K562 (cell line): Measurements from ENCODE around the gene ARAP1. TPM values are rescaled to one million over a fixed set of nuclear protein-coding genes. Genes with fewer than 3 reads are reported as not detected.

ENCODE experiments used
- CREB1 ChIP-seq, 2 experiments: sonication (generic) in 1 of 2; formaldehyde crosslinking in 1 of 2; IDR thresholded peaks; 2 replicates each; pipeline versions ENCODE4 v1.6.1 to v1.8.0; 2012 to 2022; ENCODE audit warnings: inconsistent platforms in 1 of 2, mild to moderate bottlenecking in 1 of 2, missing genetic modification reagents in 1 of 2, moderate library complexity in 1 of 2
- RAD21 ChIP-seq, 2 experiments: fragments of 250-450 bp in 1 of 2; fragments of 450-650 bp in 1 of 2; sonication (Bioruptor Pico) in 1 of 2; formaldehyde crosslinking in 1 of 2; IDR thresholded peaks in 1 of 2; conservative IDR thresholded peaks in 1 of 2; 2 replicates each; pipeline versions ENCODE4 v1.4.0 to v1.8.0; 2020 to 2022; ENCODE audit warnings: mild to moderate bottlenecking in 2 of 2, moderate library complexity in 1 of 2
- RCOR1 ChIP-seq, 2 experiments: IDR thresholded peaks; 2 replicates each; pipeline ENCODE4 v1.6.1; 2012; ENCODE audit warnings: low read depth in 2 of 2, low read length in 2 of 2, borderline replicate concordance in 1 of 2, improper control_type of control experiment in 1 of 2
- SMAD2 ChIP-seq: fragments of 150-350 bp; IDR thresholded peaks from 2 replicates; pipeline ENCODE4 v1.6.1; 2014; ENCODE audit warnings: low read depth, mild to moderate bottlenecking, low read length
- SMC3 ChIP-seq: conservative IDR thresholded peaks from 2 replicates; pipeline ENCODE4 v1.6.1; 2011; ENCODE audit warnings: low read depth, low read length, improper control_type of control experiment; ENCODE audit not compliant: insufficient read depth
- STAG1 ChIP-seq: sonication (generic); formaldehyde crosslinking; IDR thresholded peaks from 2 replicates; pipeline ENCODE4 v1.5.0; 2020; ENCODE audit warnings: missing genetic modification reagents, borderline replicate concordance
- ZBTB7A ChIP-seq: IDR thresholded peaks from 2 replicates; pipeline ENCODE4 v1.6.1; 2011; ENCODE audit warnings: low read depth, mild to moderate bottlenecking, low read length, moderate library complexity, borderline replicate concordance; ENCODE audit not compliant: control insufficient read depth
- ZKSCAN3 ChIP-seq: fragments of 250-450 bp; sonication (Bioruptor Pico); IDR thresholded peaks from 2 replicates; pipeline ENCODE4 v1.4.0; 2020
- ZNF175 ChIP-seq: fragments of 200-800 bp; sonication (Bioruptor generic); IDR thresholded peaks from 2 replicates; pipeline ENCODE4 v1.6.1; 2016; ENCODE audit warnings: low read depth, mild to moderate bottlenecking, missing genetic modification characterization, missing compliant biosample characterization
- ZNF316 ChIP-seq: fragments of 450-650 bp; IDR thresholded peaks from 2 replicates; pipeline ENCODE4 v1.6.1; 2016
- polyA plus RNA-seq, 8 experiments: library from polyadenylated mRNA; depleted of rRNA in 4 of 8; stranded (reverse) in 5 of 8; unstranded in 3 of 8; fragments of >200 nt; fragmentation: Nextera tagmentation in 2 of 8; fragmentation: Illumina TruSeq in 1 of 8; extraction: Ambion mirVana in 2 of 8; extraction: Trizol in 1 of 8; gene quantifications; 2 replicates each; pipeline versions ENCODE4 v1.2.1 to v1.2.3, GENCODE V29; 2011 to 2014; ENCODE audit warnings: inconsistent platforms in 1 of 8, missing spikeins in 1 of 8
- total RNA-seq, 7 experiments: library from RNA; depleted of rRNA in 6 of 7; stranded (reverse); fragments of >200 nt in 6 of 7; fragmentation: Illumina TruSeq in 2 of 7; extraction: Trizol in 2 of 7; gene quantifications; 2 replicates each; pipeline versions ENCODE4 v1.2.1 to v1.2.3, GENCODE V29; 2011 to 2021; ENCODE audit warnings: low replicate concordance in 1 of 7
- TF ChIP-seq, protein P1 (sequence below): fragments of 450-650 bp; IDR thresholded peaks from 2 replicates; pipeline ENCODE4 v1.6.1; 2016; ENCODE audit warnings: mild to moderate bottlenecking
- TF ChIP-seq, protein P2 (sequence below), 2 experiments: fragments of 450-650 bp; formaldehyde crosslinking in 1 of 2; IDR thresholded peaks; 2 replicates each; pipeline versions ENCODE4 v1.4.0 to v1.6.1; 2014 to 2020; ENCODE audit warnings: mild to moderate bottlenecking in 2 of 2, borderline replicate concordance in 1 of 2, low read depth in 1 of 2

The ARAP1 gene
- total and polyA plus RNA-seq, 9 of the 15 experiments (the other 6 are each of a cell fraction or from before 2014, with no cell fraction given) = 0.23 to 67.0 (median 24.6) TPM

DNA sequence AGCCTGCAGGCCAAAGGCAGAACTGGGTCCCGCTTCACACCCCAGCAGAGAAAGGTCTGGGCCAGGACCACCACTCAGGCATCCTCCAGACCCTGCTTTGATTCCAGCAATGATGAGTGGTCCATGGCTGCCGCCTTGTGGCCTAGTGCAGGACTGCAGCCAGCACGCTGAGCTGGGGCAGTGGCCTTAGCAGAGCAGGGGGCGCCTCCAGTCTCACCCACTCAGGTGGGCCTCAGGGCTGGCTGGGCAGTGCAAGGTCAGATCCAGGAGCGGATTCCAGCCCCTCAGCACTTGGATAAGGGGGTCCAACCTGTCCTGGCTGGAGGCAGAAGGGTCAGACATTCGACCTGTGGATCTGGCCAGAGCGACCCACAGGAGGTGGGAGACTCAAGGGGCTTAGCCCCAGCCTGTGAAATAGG is 68.4 kb downstream of the ARAP1 start (continued):
- TF ChIP-seq, protein P1, sequence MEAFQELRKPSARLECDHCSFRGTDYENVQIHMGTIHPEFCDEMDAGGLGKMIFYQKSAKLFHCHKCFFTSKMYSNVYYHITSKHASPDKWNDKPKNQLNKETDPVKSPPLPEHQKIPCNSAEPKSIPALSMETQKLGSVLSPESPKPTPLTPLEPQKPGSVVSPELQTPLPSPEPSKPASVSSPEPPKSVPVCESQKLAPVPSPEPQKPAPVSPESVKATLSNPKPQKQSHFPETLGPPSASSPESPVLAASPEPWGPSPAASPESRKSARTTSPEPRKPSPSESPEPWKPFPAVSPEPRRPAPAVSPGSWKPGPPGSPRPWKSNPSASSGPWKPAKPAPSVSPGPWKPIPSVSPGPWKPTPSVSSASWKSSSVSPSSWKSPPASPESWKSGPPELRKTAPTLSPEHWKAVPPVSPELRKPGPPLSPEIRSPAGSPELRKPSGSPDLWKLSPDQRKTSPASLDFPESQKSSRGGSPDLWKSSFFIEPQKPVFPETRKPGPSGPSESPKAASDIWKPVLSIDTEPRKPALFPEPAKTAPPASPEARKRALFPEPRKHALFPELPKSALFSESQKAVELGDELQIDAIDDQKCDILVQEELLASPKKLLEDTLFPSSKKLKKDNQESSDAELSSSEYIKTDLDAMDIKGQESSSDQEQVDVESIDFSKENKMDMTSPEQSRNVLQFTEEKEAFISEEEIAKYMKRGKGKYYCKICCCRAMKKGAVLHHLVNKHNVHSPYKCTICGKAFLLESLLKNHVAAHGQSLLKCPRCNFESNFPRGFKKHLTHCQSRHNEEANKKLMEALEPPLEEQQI = no peak
- TF ChIP-seq RCOR1 (IDR thresholded peaks at IDR 0.05; ENCODE audit: borderline replicate concordance in 1 of 2, low read depth in 2 of 2, low read length in 2 of 2) (peak in 1 of 2 experiments; percentile 23; a peak in 1 of 4 replicates), RAD21 (CRISPR knock-in tag; conservative IDR thresholded peaks at IDR 0.05 in 1 of 2, IDR thresholded peaks at IDR 0.05 in 1 of 2) (peak; percentile 63 to 83; a peak in 3 of 4 replicates), SMC3 (peak; percentile 92), SMAD2 (no peak), ZNF175 (no peak), ZKSCAN3 (CRISPR knock-in tag) (no peak), CREB1 (IDR thresholded peaks at IDR 0.05) (no peak), CREB1 (CRISPR knock-in tag; IDR thresholded peaks at IDR 0.05) (peak; percentile 36; the same call in 1 of the 2 replicates), STAG1 (CRISPR knock-in tag) (peak; percentile 87; the same call in 1 of the 2 replicates), ZBTB7A (peak; percentile 72; the same call in 1 of the 2 replicates), ZNF316 (no peak)
- TF ChIP-seq, protein P2, sequence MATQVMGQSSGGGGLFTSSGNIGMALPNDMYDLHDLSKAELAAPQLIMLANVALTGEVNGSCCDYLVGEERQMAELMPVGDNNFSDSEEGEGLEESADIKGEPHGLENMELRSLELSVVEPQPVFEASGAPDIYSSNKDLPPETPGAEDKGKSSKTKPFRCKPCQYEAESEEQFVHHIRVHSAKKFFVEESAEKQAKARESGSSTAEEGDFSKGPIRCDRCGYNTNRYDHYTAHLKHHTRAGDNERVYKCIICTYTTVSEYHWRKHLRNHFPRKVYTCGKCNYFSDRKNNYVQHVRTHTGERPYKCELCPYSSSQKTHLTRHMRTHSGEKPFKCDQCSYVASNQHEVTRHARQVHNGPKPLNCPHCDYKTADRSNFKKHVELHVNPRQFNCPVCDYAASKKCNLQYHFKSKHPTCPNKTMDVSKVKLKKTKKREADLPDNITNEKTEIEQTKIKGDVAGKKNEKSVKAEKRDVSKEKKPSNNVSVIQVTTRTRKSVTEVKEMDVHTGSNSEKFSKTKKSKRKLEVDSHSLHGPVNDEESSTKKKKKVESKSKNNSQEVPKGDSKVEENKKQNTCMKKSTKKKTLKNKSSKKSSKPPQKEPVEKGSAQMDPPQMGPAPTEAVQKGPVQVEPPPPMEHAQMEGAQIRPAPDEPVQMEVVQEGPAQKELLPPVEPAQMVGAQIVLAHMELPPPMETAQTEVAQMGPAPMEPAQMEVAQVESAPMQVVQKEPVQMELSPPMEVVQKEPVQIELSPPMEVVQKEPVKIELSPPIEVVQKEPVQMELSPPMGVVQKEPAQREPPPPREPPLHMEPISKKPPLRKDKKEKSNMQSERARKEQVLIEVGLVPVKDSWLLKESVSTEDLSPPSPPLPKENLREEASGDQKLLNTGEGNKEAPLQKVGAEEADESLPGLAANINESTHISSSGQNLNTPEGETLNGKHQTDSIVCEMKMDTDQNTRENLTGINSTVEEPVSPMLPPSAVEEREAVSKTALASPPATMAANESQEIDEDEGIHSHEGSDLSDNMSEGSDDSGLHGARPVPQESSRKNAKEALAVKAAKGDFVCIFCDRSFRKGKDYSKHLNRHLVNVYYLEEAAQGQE (IDR thresholded peaks at IDR 0.05; ENCODE audit: borderline replicate concordance) = peak; percentile 60
- TF ChIP-seq, protein P2 (CRISPR knock-in tag; IDR thresholded peaks at IDR 0.05; ENCODE audit: low read depth) = no peak
- TF ChIP-seq, all 486 proteins: peak for 14
